AG08395 (cell line): ENCODE data around the gene NOL12.
A peak's percentile ranks its signal among the peaks of the same experiment; 100 is the strongest.
"Not testable (repeated sequence)": the region's sequence is repeated elsewhere in the genome, so short reads cannot be mapped to it uniquely, and the experiment has no call there.

Experiments used
- DNase-seq: peaks from one replicate; pipeline ENCODE4 v3.0.0; 2012; ENCODE audit warnings: mixed read lengths, low spot score

NOL12 gene

GRCh38 chr22:37713761-37714160 lies 27.6 kb downstream of the NOL12 start:
- no peak for DNase-seq

DNA sequence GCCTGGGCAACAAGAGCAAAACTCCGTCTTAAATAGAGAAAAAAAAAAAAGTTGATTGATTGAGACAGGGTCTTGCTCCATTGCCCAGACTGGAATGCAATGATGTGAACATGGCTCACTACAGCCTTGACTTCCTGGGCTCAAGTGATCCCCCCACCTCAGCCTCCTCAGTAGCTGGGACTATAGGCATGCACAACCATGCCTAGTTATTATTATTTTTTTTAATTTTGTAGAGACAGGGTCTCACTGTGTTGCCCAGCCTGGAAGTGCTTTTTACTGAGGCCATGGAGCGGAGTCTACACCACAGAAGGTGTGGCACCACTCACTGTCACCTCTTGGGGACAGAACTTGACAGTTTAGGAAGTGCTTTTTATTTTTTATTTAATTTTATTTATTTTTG lies 28.5 kb downstream of the NOL12 start:
- DNase-seq, result no peak

- no peak for DNase-seq
These were observed 29.6 kb downstream of the NOL12 start for GRCh38 chr22:37715760-37716159.

GRCh38 chr22:37716708-37717107 lies 30.6 kb downstream of the NOL12 start:
- DNase-seq, result peak; percentile 81

DNA sequence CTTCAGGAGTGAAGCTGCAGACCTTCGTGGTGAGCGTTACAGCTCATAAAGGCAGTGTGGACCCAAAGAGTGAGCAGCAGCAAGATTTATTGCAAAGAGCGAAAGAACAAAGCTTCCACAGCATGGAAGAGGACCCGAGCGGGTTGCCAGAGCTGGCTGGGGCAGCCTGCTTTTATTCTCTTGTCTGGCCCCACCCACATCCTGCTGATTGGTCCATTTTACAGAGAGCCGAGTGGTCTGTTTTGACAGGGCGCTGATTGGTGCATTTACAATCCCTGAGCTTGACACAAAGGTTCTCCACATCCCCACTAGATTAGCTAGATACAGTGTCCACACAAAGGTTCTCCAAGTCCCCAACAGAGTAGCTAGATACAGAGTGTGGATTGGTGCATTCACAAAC lies 31.1 kb downstream of the NOL12 start:
- DNase-seq, result not testable (repeated sequence)

DNA sequence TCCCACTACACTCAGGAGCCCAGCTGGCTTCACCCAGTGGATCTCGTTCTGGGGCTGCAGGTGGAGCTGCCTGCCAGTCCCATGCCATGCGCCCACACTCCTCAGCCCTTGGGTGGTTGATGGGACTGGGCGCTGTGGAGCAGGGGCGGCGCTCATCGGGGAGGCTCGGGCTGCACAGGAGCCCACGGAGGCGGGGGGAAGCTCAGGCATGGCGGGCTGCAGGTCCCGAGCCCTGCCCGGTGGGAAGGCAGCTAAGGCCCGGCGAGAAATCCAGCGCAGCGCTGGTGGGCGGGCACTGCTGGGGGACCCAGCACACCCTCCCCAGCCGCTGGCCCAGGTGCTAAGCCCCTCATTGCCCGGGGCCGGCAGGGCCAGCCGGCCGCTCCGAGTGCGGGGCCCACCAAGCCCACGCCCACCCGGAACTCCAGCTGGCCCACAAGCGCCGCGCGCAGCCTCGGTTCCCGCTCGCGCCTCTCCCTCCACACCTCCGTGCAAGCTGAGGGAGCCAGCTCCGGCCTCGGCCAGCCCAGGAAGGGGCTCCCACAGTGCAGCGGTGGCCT lies 31.7 kb downstream of the NOL12 start:
- DNase-seq, result not testable (repeated sequence)

DNA sequence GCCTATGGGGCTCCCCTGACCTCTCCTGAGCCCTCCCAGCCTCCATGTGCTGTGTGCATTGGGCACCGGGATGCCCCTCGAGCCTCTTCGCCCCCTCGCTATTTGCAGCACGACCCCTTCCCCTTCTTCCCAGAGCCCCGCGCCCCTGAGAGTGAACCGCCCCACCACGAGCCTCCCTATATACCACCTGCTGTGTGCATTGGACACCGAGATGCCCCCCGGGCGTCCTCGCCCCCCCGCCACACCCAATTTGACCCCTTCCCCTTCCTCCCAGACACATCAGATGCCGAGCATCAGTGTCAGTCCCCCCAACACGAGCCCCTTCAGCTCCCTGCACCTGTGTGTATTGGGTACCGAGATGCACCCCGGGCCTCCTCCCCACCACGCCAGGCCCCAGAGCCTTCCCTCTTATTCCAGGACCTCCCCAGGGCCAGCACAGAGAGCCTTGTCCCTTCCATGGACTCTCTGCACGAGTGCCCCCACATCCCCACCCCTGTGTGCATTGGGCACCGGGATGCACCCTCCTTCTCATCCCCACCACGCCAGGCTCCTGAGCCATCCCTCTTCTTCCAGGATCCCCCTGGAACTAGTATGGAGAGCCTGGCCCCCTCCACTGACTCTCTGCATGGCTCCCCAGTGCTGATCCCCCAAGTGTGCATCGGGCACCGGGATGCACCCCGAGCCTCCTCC lies 39.6 kb downstream of the NOL12 start:
- no peak for DNase-seq

DNA sequence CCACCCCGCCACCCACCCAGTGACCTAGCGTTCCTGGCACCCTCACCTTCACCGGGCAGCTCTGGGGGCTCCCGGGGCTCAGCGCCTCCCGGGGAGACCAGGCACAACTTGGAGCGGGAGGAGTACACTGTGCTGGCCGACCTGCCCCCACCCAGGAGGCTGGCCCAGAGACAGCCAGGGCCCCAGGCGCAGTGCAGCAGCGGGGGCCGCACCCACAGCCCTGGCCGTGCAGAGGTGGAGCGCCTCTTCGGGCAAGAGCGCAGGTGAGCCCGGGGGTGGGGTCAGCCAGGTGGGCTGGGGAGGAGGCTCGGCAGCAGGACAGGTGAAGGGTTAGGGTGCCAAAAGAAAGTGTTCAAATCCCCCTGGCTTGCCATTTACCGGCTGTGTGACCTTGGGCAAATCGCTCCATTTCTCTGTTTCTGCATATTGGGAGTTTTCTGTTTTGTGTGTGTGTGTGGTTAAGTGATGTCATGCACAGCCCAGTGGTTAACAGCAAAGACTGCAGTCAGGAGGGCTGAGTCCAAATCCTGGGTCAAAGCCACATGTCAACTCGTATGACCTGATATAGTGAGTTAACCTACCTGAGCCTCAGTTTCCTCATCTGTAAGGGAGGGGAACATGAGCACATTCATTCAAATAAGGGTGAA lies 40.2 kb downstream of the NOL12 start:
- DNase-seq, result peak; percentile 80

GRCh38 chr22:37728620-37729019 lies 42.5 kb downstream of the NOL12 start:
- no peak for DNase-seq

GRCh38 chr22:37731804-37732471 lies 45.8 kb downstream of the NOL12 start:
- DNase-seq, result no peak

DNA sequence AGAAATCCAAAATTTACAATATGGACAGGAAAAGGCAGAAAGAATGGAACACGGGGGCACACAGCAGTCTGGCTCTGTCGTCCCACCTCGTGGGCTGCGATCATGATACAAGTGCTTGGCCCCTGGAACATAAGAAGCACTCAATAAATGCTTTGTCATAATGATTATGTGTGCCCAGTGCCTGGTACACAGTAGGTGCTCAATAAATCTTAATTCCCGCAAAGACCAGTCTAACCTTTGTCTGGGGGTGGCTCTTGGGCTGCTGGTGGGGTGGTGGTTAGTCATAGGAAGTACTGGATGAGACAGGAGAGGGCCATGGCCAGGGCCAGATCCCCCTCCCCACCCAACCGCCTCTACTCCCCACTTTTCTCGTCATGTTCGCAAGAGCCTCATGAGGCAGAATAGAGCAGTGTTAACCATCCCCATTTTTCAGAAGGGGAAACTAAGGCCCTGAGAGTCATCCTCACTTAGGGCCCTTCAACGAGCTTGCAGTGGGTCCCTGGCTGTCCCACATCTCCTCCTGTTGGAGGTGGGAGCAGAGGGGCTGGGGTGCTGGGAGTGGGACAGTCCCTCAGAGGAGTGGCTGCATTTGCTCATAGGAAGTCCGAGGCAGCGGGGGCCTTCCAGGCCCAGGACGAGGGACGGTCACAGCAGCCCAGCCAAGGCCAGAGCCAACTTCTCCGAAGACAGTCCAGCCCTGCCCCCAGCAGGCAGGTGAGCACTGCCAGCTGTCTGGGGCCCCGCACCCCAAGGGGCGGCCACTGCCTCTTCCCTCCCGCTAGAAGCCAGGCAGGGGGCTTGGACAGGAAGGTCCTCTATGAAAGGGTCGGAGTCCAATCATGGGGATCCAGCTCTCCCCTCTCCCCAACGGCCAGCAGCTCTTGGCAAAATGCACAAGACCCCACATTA lies 46.8 kb downstream of the NOL12 start:
- DNase-seq, result no peak

DNA sequence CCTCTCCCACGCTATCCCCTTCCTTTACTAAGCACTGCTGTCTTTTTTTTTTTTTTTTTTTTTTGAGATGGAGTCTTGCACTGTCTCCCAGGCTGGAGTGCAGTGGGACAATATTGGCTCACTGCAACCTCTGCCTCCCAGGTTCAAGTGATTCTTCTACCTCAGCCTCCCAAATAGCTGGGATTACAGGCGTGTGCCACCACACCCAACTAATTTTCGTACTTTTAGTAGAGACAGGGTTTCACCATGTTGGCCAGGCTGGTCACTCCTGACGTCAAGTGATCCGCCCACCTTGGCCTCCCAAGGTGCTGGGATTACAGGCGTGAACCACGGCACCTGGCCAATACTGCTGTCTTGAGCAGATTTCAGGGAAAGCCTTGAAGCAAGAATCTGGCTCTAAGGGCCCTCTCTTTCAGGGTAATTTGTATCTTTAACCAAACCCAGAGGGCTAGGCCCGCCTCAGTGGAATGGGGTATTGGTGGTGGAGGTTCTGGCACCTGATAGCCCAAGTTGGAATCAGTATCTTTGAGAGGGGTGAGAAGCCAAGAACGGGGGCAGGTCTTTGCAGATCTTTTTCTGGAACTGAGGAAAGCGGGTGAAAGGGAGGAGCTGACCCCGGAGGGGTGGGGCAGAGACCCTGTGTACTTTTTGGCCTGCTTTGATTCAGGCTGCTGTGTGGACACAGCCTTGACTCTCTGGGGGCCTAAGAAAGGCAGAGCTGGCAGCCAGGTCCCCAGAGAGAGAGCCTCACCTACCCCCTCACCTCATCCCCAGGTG lies 47.7 kb downstream of the NOL12 start:
- no peak for DNase-seq

GRCh38 chr22:37734402-37734700 lies 48.2 kb downstream of the NOL12 start:
- no peak for DNase-seq

DNA sequence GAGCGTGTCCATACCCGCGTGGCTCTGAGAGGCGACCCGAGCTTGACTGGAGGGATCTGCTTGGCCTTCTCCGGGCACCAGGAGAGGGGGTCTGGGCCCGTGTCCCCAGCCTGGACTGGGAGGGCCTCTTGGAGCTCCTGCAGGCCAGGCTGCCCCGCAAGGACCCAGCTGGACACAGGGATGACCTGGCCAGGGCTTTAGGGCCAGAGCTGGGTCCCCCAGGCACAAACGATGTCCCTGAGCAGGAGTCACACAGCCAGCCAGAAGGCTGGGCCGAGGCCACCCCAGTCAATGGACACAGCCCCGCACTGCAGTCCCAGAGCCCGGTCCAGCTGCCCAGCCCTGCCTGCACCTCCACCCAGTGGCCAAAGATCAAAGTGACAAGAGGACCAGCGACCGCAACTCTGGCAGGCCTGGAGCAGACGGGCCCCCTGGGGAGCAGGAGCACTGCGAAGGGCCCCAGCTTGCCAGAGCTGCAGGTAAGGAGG lies 48.9 kb downstream of the NOL12 start:
- DNase-seq, result peak; percentile 69

- DNase-seq, result peak; percentile 44
These were observed 52.9 kb downstream of the NOL12 start for GRCh38 chr22:37739035-37739434.

DNA sequence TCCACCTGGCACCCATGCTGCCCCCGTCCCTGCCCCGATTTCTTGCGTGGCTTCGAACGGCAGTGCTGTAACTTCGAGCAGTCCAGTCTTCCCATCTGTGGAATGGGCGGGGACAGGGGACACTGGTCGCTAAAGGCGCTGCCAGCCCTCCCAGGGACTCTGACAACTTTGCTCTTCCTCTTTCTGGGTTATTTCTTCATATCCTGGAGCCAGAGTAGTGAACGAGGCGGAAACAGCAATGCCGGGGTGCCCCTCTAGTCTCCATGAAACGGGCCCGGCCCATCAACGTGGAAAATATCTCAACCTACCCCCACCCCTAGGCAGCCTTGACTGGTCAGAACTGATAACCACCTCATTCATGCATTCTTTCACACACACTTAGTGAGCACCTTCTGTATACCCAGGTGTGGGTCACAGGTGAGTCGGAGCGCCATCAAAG lies 53.5 kb downstream of the NOL12 start:
- no peak for DNase-seq

GRCh38 chr22:37740455-37741311 lies 54.5 kb downstream of the NOL12 start:
- no peak for DNase-seq

DNA sequence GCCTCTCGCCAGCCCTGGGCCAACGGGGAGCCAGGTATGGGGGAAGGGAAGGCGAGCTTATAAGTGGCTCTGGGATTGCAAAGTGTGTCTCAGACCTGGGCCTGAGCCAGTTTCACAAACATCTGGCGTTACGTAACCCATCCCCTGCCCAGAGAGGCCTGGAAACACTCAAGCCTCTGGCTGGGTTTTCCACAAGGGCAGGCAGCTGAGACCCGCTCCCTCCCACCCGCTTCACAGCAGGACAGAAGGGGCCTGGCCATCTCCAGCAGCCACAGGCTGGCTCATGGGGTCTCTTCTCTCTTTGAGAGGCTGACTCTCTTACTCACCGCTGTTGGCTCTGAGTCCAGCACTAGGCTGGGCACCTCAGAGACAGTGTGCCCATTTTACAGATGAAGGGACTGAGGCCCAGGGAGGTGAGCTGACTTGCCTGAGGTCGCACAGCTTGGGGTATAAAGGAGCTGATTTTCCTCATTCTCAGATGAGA lies 55.2 kb downstream of the NOL12 start:
- DNase-seq, result peak; percentile 94

DNA sequence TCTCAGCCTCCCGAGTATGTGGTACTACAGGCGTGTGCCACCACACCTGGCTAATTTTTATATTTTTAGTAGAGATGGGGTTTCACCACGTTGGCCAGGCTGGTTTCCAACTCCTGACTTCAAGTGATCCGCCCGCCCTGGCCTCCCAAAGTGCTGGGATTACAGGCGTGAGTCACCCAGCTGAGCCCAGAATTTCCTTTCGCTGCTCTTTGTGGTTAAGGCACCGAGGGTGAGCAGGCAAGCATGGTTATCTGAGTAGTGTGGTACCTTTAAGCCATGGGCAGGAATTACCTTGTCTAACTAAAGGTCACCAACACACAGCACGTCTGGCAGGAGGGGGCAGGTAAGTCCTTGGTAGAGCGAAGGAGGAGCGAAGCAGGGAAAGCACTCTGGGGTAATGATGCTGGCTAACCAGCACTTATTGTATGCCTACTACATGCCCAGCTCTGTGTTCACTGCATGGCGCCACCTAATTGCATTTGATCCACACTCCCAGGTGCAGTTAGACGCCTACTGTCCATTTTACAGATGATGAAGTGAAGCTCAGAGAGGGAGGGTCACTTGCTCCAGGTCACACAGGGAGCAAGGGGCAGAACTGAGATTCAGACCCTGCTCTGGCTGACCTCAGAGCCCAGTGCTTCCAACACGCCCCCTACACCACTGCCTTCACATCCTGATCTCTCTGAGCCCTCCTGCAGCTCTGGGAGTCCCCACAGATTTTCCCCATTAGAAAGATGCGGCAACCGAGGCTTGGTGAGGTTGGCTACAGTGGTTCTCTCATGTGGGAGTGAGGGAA lies 56.4 kb downstream of the NOL12 start:
- DNase-seq, result peak; percentile 74
